Measurements from ENCODE around the gene C17orf67. TPM values are rescaled to one million over a fixed set of nuclear protein-coding genes. Genes with fewer than 3 reads are reported as not detected.

C17orf67 gene
- total and polyA plus RNA-seq, 9 of the 15 experiments (the other 6 are each of a cell fraction or from before 2014, with no cell fraction given) = 0.07 to 1.7 (median 0.59) TPM

- TF ChIP-seq, protein P1, sequence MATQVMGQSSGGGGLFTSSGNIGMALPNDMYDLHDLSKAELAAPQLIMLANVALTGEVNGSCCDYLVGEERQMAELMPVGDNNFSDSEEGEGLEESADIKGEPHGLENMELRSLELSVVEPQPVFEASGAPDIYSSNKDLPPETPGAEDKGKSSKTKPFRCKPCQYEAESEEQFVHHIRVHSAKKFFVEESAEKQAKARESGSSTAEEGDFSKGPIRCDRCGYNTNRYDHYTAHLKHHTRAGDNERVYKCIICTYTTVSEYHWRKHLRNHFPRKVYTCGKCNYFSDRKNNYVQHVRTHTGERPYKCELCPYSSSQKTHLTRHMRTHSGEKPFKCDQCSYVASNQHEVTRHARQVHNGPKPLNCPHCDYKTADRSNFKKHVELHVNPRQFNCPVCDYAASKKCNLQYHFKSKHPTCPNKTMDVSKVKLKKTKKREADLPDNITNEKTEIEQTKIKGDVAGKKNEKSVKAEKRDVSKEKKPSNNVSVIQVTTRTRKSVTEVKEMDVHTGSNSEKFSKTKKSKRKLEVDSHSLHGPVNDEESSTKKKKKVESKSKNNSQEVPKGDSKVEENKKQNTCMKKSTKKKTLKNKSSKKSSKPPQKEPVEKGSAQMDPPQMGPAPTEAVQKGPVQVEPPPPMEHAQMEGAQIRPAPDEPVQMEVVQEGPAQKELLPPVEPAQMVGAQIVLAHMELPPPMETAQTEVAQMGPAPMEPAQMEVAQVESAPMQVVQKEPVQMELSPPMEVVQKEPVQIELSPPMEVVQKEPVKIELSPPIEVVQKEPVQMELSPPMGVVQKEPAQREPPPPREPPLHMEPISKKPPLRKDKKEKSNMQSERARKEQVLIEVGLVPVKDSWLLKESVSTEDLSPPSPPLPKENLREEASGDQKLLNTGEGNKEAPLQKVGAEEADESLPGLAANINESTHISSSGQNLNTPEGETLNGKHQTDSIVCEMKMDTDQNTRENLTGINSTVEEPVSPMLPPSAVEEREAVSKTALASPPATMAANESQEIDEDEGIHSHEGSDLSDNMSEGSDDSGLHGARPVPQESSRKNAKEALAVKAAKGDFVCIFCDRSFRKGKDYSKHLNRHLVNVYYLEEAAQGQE (IDR thresholded peaks at IDR 0.05; ENCODE audit: borderline replicate concordance) = peak; percentile 66
- TF ChIP-seq, protein P1 (CRISPR knock-in tag; IDR thresholded peaks at IDR 0.05; ENCODE audit: low read depth) = no peak
- TF ChIP-seq KDM5B (IDR thresholded peaks at IDR 0.05; ENCODE audit: insufficient replicate concordance, low read depth, low read length) (no peak), MAFK (IDR thresholded peaks at IDR 0.05; ENCODE audit: low read length) (no peak), ZNF511 (CRISPR knock-in tag; IDR thresholded peaks at IDR 0.05) (no peak), DNMT1 (IDR thresholded peaks at IDR 0.05) (no peak), NFE2 (IDR thresholded peaks at IDR 0.05; ENCODE audit: low read depth) (no peak), ZNF197 (CRISPR knock-in tag; IDR thresholded peaks at IDR 0.05; ENCODE audit: low read depth) (no peak), ZNF274 (IDR thresholded peaks at IDR 0.05; ENCODE audit: borderline replicate concordance, low read depth, low read length) (no peak), LARP7 (IDR thresholded peaks at IDR 0.05) (no peak), ZNF740 (CRISPR knock-in tag; IDR thresholded peaks at IDR 0.05) (no peak), ZNF740 (tag; IDR thresholded peaks at IDR 0.05) (no peak), KAT2B (IDR thresholded peaks at IDR 0.05; ENCODE audit: low read depth, low read length) (no peak)
Observed at GRCh38 chr17:56819431-56820145, 14.1 kb downstream of the C17orf67 start (continued).

All from K562 (cell line).